ENCODE results near the gene ESR1. TPM values are rescaled to one million over a fixed set of nuclear protein-coding genes. Genes with fewer than 3 reads are reported as not detected.
A peak's percentile ranks its signal among the peaks of the same experiment; 100 is the strongest.

Gene ESR1
- total RNA-seq (2011; cell fraction: chromatin; rRNA removed; ENCODE audit: low replicate concordance), result 0.12 TPM in 1 of 2 replicates, not detected in the other
- 0.92 TPM in 1 of 2 replicates, not detected in the other for total RNA-seq (2011; cell fraction: nucleolus; rRNA removed)
- total RNA-seq (2011; cell fraction: nucleoplasm; rRNA removed), result 0.22 TPM in 1 of 2 replicates, not detected in the other
- 0.09 and 0.41 TPM in 2 replicates for total RNA-seq (2014; rRNA removed)
- total RNA-seq (2014; rRNA removed; fragmentation: Illumina TruSeq; extraction: Trizol), result 0.10 and 0.22 TPM in 2 replicates
- total RNA-seq (2015; rRNA removed; fragmentation: Illumina TruSeq; extraction: Trizol), result 0.11 and 0.18 TPM in 2 replicates
- 0.27 and 0.31 TPM in 2 replicates for total RNA-seq (2021)
- polyA plus RNA-seq (2011; rRNA removed), result not detected in 2 replicates
- polyA plus RNA-seq (2011; cell fraction: cytosol; rRNA removed), result not detected in 2 replicates
- not detected in 2 replicates for polyA plus RNA-seq (2011; cell fraction: nucleus; rRNA removed)
- 0.09 and 0.18 TPM in 2 replicates for polyA plus RNA-seq (2012)
- polyA plus RNA-seq (2014; fragmentation: Illumina TruSeq; extraction: Trizol), result 0.03 and 0.04 TPM in 2 replicates
- polyA plus RNA-seq (2014; fragmentation: Nextera tagmentation; extraction: Ambion mirVana), result under 1 TPM; 0.03 TPM
- 0.07 and 0.55 TPM in 2 replicates for polyA plus RNA-seq (2014; rRNA removed)
- not detected in 2 replicates for polyA minus RNA-seq (2011; rRNA and poly(A)+ RNA removed)
- not detected in 2 replicates for polyA minus RNA-seq (2011; cell fraction: cytosol; rRNA and poly(A)+ RNA removed)
- polyA minus RNA-seq (2011; cell fraction: nucleus; rRNA and poly(A)+ RNA removed), result not detected in 2 replicates
- percentile 20 among the genes with signal in this experiment for Bru-seq, nascent RNA
- BruChase-seq, experiment 1, labeled RNA remaining after a 2-hour chase, result percentile 24 among the genes with signal in this experiment
- percentile 24 among the genes with signal in this experiment for BruChase-seq, experiment 2, labeled RNA remaining after a 6-hour chase
- long read RNA-seq, experiment 1, result 0 reads
- long read RNA-seq, experiment 2, partial matches to known transcripts, result 0 of 1 reads
- long read RNA-seq, experiment 2, other reads (novel, unspliced or antisense), result 1 of 1 reads
- long read RNA-seq, experiment 3, result 0 reads

DNA sequence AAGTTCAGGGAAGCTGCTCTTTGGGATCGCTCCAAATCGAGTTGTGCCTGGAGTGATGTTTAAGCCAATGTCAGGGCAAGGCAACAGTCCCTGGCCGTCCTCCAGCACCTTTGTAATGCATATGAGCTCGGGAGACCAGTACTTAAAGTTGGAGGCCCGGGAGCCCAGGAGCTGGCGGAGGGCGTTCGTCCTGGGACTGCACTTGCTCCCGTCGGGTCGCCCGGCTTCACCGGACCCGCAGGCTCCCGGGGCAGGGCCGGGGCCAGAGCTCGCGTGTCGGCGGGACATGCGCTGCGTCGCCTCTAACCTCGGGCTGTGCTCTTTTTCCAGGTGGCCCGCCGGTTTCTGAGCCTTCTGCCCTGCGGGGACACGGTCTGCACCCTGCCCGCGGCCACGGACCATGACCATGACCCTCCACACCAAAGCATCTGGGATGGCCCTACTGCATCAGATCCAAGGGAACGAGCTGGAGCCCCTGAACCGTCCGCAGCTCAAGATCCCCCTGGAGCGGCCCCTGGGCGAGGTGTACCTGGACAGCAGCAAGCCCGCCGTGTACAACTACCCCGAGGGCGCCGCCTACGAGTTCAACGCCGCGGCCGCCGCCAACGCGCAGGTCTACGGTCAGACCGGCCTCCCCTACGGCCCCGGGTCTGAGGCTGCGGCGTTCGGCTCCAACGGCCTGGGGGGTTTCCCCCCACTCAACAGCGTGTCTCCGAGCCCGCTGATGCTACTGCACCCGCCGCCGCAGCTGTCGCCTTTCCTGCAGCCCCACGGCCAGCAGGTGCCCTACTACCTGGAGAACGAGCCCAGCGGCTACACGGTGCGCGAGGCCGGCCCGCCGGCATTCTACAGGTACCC, at the start of gene ESR1:
ESR1 (plus strand) TSS at position 170 of the 858 bp plus-strand sequence; CDS start at position 401, 231 bp downstream.
- DNase-seq (ENCODE audit: extremely low read depth in 1 of 4, low spot score in 3 of 4) (no peak), ATAC-seq (peak; percentile 27; the same call in 2 of the 3 replicates), FAIRE-seq (no peak)
- WGBS (ENCODE audit: insufficient coverage, low coverage, missing lambda C conversion rate), result 10% methylated on average over 68 of the region's 73 CpGs
- H3K4me1 ChIP-seq (replicated peaks in 1 of 2; ENCODE audit: control insufficient read depth in 2 of 2, insufficient read depth in 2 of 2, low read length in 2 of 2), result peaks cover 0 to 7% of the 10 kb centered on the region in 2 experiments; a peak in 1 of 5 replicates
- no peak within 1 kb of the TSS for H2AFZ ChIP-seq (ENCODE audit: low read depth, low read length)
- peaks cover 13 to 29% of the 10 kb centered on the region in 2 experiments; a peak in 4 of 5 replicates for H3K27me3 ChIP-seq (ENCODE audit: control insufficient read depth in 2 of 2, insufficient read depth in 2 of 2, low read length in 2 of 2)
- POLR2A ChIA-PET, result interaction anchor here (0.7 kb wide), 1 partner anchor 11 kb away, joined by 3 read pairs; no protein-coding TSS in a partner anchor
- H3K9me1 ChIP-seq (ENCODE audit: control insufficient read depth, insufficient read depth, low read length), result no peaks in the 10 kb centered on the region
- H3K79me2 ChIP-seq (ENCODE audit: control insufficient read depth, insufficient read depth, low read length), result no peaks in the 10 kb centered on the region
- CTCF ChIA-PET (ENCODE audit: low intra/inter-chr PET ratio), result no interaction called here
- in situ Hi-C loops (cut with MboI) (no loop called here), intact Hi-C loops (cut with micrococcal nuclease) (no loop called here)
- no peaks in the 10 kb centered on the region for H4K20me1 ChIP-seq (replicated peaks; ENCODE audit: control insufficient read depth, insufficient read depth, low read length)
- no peak within 1 kb of the TSS for H3K4me2 ChIP-seq (ENCODE audit: insufficient read depth, low read length)
- H3K9ac ChIP-seq (ENCODE audit: insufficient read depth in 1 of 2, low read depth in 2 of 2, low read length in 2 of 2), result no peak within 1 kb of the TSS
- BruUV-seq (replicated peaks), result no TSS peak
- no peak within 1 kb of the TSS for H3K4me3 ChIP-seq
- H3K36me3 ChIP-seq (ENCODE audit: control insufficient read depth, insufficient read depth, low read length), result no peaks in the 10 kb centered on the region
- no peaks in the 10 kb centered on the region for H3K9me3 ChIP-seq (replicated peaks; ENCODE audit: control insufficient read depth, insufficient read depth, low read depth, low read length)
- H3K27ac ChIP-seq (ENCODE audit: extremely low read depth, low read depth, low read length), result no peak within 1 kb of the TSS
- TF ChIP-seq TAF7 (tag; IDR thresholded peaks at IDR 0.05) (no peak), KAT2B (IDR thresholded peaks at IDR 0.05; ENCODE audit: low read depth, low read length) (no peak), CHD1 (IDR thresholded peaks at IDR 0.05; ENCODE audit: low read length) (no peak), MBD2 (IDR thresholded peaks at IDR 0.05; ENCODE audit: borderline replicate concordance, low read depth) (no peak), MYC (IDR thresholded peaks at IDR 0.05; ENCODE audit: low read depth, low read length) (no peak), MYC (CRISPR knock-in tag; IDR thresholded peaks at IDR 0.05; ENCODE audit: borderline replicate concordance, low read depth) (no peak), KDM5B (IDR thresholded peaks at IDR 0.05; ENCODE audit: insufficient replicate concordance, low read depth, low read length) (no peak), HSF4 (CRISPR knock-in tag; IDR thresholded peaks at IDR 0.05; ENCODE audit: borderline replicate concordance) (no peak), ZNF449 (CRISPR knock-in tag; IDR thresholded peaks at IDR 0.05) (no peak), ETV5 (CRISPR knock-in tag; IDR thresholded peaks at IDR 0.05; ENCODE audit: low read depth) (no peak), ETV6 (IDR thresholded peaks at IDR 0.05; ENCODE audit: borderline replicate concordance in 1 of 2, low read depth in 2 of 2, low read length in 1 of 2) (no peak), ETV6 (CRISPR knock-in tag; IDR thresholded peaks at IDR 0.05; ENCODE audit: borderline replicate concordance) (no peak), ZFP30 (CRISPR knock-in tag; IDR thresholded peaks at IDR 0.05; ENCODE audit: borderline replicate concordance) (no peak), E2F1 (CRISPR knock-in tag; IDR thresholded peaks at IDR 0.05) (no peak)
